Tibial nerve (tissue), 4 donors: Measurements from ENCODE around the gene ACOT8. TPM values are rescaled to one million over a fixed set of nuclear protein-coding genes. Genes with fewer than 3 reads are reported as not detected.

ENCODE experiments used
- DNase-seq, 2 donors: peaks; one replicate each; pipeline ENCODE4 v3.0.0-alpha.2; 2019; ENCODE audit warnings: low spot score in 2 of 2
- H3K27ac ChIP-seq, 4 donors: fragments of 200-600 bp; sonication (generic) in 3 of 4; one replicate each; pipeline ENCODE4 v1.5.1; 2017 to 2019; ENCODE audit warnings: mild to moderate bottlenecking in 1 of 4
- H3K27me3 ChIP-seq, 2 donors: fragments of 200-600 bp; sonication (generic) in 1 of 2; one replicate each; pipeline versions ENCODE4 v1.5.1 to v1.6.0; 2017 to 2019
- H3K36me3 ChIP-seq, 3 donors: fragments of 200-600 bp; sonication (generic); one replicate each; pipeline ENCODE4 v1.5.1; 2018 to 2019
- H3K4me1 ChIP-seq, 4 donors: fragments of 200-600 bp; sonication (generic) in 3 of 4; one replicate each; pipeline ENCODE4 v1.5.1; 2017 to 2019
- H3K4me3 ChIP-seq, 4 donors: fragments of 200-600 bp; sonication (generic) in 3 of 4; one replicate each; pipeline ENCODE4 v1.5.1; 2017 to 2019; ENCODE audit warnings: mild to moderate bottlenecking in 1 of 4, moderate library complexity in 1 of 4
- H3K9me3 ChIP-seq, 4 donors: fragments of 200-600 bp; sonication (generic) in 3 of 4; one replicate each; pipeline ENCODE4 v1.5.1; 2017 to 2019
- EP300 ChIP-seq, 2 donors: sonication (generic); formaldehyde crosslinking; IDR thresholded peaks; one replicate each; pipeline ENCODE4 v1.6.1; 2017; ENCODE audit warnings: antibody characterized with exemption in 2 of 2, mild to moderate bottlenecking in 1 of 2
- POLR2A ChIP-seq, 2 donors: fragments of 450-650 bp; IDR thresholded peaks; one replicate each; pipeline ENCODE4 v1.6.1; 2017; ENCODE audit warnings: antibody characterized with exemption in 2 of 2, mild to moderate bottlenecking in 2 of 2, moderate library complexity in 2 of 2
- WGBS, 2 donors: methylation state at CpG; one replicate each; pipeline ENCODE4 v1.1.5; 2018; 5-methylcytosine and 5-hydroxymethylcytosine counted together
- total RNA-seq, 4 donors: library from RNA; depleted of rRNA; stranded (reverse); fragments of >200 nt; gene quantifications; one replicate each; pipeline ENCODE4 v1.1.0, GENCODE V29; 2016
- TF ChIP-seq, protein P1 (sequence below), 5 experiments: fragments of 200-600 bp in 3 of 5; fragments of 450-650 bp in 2 of 5; sonication (generic) in 3 of 5; IDR thresholded peaks; one replicate each; pipeline ENCODE4 v1.5.1; 2016 to 2019; ENCODE audit warnings: antibody characterized with exemption in 5 of 5, mild to moderate bottlenecking in 3 of 5, moderate library complexity in 2 of 5

ACOT8 gene
- total RNA-seq, 4 donors from 2014 or later: 44.4 to 58.4 (median 52.5) TPM

- TF ChIP-seq POLR2A (IDR thresholded peaks at IDR 0.05): no peak
- TF ChIP-seq, protein P1, sequence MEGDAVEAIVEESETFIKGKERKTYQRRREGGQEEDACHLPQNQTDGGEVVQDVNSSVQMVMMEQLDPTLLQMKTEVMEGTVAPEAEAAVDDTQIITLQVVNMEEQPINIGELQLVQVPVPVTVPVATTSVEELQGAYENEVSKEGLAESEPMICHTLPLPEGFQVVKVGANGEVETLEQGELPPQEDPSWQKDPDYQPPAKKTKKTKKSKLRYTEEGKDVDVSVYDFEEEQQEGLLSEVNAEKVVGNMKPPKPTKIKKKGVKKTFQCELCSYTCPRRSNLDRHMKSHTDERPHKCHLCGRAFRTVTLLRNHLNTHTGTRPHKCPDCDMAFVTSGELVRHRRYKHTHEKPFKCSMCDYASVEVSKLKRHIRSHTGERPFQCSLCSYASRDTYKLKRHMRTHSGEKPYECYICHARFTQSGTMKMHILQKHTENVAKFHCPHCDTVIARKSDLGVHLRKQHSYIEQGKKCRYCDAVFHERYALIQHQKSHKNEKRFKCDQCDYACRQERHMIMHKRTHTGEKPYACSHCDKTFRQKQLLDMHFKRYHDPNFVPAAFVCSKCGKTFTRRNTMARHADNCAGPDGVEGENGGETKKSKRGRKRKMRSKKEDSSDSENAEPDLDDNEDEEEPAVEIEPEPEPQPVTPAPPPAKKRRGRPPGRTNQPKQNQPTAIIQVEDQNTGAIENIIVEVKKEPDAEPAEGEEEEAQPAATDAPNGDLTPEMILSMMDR (IDR thresholded peaks at IDR 0.05): no peak
- TF ChIP-seq EP300 (IDR thresholded peaks at IDR 0.05): no peak
- WGBS, 2 donors: 80 to 93% methylated on average over 12 to 18 of the region's 19 CpGs
- no peaks in the 10 kb centered on the region for H3K9me3 ChIP-seq
- no peak overlapping the region for H3K27ac ChIP-seq
- peaks cover 0 to 62% (median 3%) of the 10 kb centered on the region in 3 donors for H3K36me3 ChIP-seq
- no peaks in the 10 kb centered on the region for H3K27me3 ChIP-seq
- no peak for DNase-seq
- H3K4me3 ChIP-seq: no peak overlapping the region
- H3K4me1 ChIP-seq: peaks cover 0 to 56% (median 17%) of the 10 kb centered on the region in 4 donors
Measured at GRCh38 chr20:45886590-45887345, 29.6 kb upstream of the ACOT8 start.

- H3K4me1 ChIP-seq: peaks cover 0 to 56% (median 14%) of the 10 kb centered on the region in 4 donors
Measured at GRCh38 chr20:45883100-45883469, 25.9 kb upstream of the ACOT8 start.

GRCh38 chr20:45882469-45883099 is 25.4 kb upstream of the ACOT8 start:
- H3K4me3 ChIP-seq: no peak overlapping the region
- no peak overlapping the region for H3K27ac ChIP-seq
- TF ChIP-seq, protein P1 (IDR thresholded peaks at IDR 0.05): no peak
- TF ChIP-seq POLR2A (IDR thresholded peaks at IDR 0.05): no peak
- TF ChIP-seq EP300 (IDR thresholded peaks at IDR 0.05): no peak
- peaks cover 0 to 73% (median 3%) of the 10 kb centered on the region in 3 donors for H3K36me3 ChIP-seq
- WGBS, 2 donors: 69 to 78% methylated on average over 4 of the region's 4 CpGs
- DNase-seq: no peak
- no peaks in the 10 kb centered on the region for H3K9me3 ChIP-seq
- peaks cover 0 to 56% (median 14%) of the 10 kb centered on the region in 4 donors for H3K4me1 ChIP-seq
- H3K27me3 ChIP-seq: no peaks in the 10 kb centered on the region

More at GRCh38 chr20:45883100-45883469, 25.9 kb upstream of the ACOT8 start:
- 82 to 92% methylated on average over 9 of the region's 9 CpGs for WGBS, 2 donors
- no peaks in the 10 kb centered on the region for H3K27me3 ChIP-seq
- H3K27ac ChIP-seq: no peak overlapping the region
- peaks cover 0 to 71% (median 3%) of the 10 kb centered on the region in 3 donors for H3K36me3 ChIP-seq
- TF ChIP-seq EP300 (IDR thresholded peaks at IDR 0.05) (no peak), POLR2A (IDR thresholded peaks at IDR 0.05) (no peak)
- TF ChIP-seq, protein P1 (IDR thresholded peaks at IDR 0.05): no peak
- no peaks in the 10 kb centered on the region for H3K9me3 ChIP-seq
- DNase-seq: no peak
- no peak overlapping the region for H3K4me3 ChIP-seq

DNA sequence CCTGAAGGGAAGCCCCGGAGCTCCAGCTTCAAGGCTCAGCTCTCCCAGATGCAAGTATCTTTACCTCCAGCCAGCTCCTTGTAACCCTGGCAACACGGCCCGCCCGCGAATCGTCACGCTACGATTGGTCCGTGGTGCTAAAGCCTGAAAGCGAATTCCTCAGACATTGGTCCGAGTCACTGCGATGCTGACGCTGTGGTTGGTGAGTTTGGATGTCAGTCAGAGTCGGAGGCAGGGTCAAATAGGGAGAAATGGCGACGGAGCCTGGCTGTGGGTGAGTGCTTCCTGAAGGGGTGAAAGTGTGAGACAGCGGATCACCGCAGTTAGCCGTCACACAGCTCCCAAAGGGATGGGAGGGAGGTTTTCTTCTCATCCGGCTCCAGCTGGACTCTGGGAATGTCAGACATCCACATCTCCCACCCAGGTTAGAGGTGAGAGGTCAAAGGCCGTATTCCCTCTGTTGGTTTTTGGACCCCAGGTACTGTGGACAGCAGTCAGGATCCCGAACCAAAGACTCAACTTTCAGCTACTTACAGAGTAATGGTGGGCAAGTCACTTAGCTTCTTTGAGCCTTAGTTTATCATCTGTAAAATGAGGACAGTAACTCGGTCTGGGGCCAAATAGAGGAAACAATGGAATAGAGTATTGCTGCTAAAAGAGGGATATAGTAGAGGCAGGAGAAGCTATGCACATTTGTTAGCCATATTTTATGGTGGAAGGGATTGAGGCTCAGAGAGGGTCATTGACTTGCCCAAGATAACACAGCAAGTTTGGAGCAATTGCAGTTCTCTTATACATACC is 24.0 kb upstream of the ACOT8 start, which contains the start of gene ZSWIM1:
TSS of gene ZSWIM1 (plus strand) at position 240 of the 801 bp plus-strand sequence. CDS start 1,366 bp downstream, outside the sequence.
- H3K36me3 ChIP-seq: peaks cover 0 to 70% (median 3%) of the 10 kb centered on the region in 3 donors
- 1% methylated on average over 23 of the region's 23 CpGs for WGBS, 2 donors
- peak within 1 kb of the TSS; percentile 41 to 76 (median 51) for H3K4me3 ChIP-seq
- TF ChIP-seq, protein P1 (IDR thresholded peaks at IDR 0.05): peak in 1 of 5 experiments; percentile 33
- TF ChIP-seq POLR2A (IDR thresholded peaks at IDR 0.05) (peak; percentile 23 to 67), EP300 (IDR thresholded peaks at IDR 0.05) (peak in 1 of 2 donors; percentile 91)
- H3K27me3 ChIP-seq: no peaks in the 10 kb centered on the region
- H3K9me3 ChIP-seq: no peaks in the 10 kb centered on the region
- H3K4me1 ChIP-seq: peaks cover 0 to 56% (median 14%) of the 10 kb centered on the region in 4 donors
- H3K27ac ChIP-seq: peak within 1 kb of the TSS; percentile 73 to 93 (median 82)
- peak; percentile 100 for DNase-seq
